ENCODE measurements around the gene YIPF3. TPM values are rescaled to one million over a fixed set of nuclear protein-coding genes. Genes with fewer than 3 reads are reported as not detected.
"Not testable (repeated sequence)": the region's sequence is repeated elsewhere in the genome, so short reads cannot be mapped to it uniquely, and the experiment has no call there.

The YIPF3 gene
- total and polyA plus RNA-seq, 3 experiments from 2014 or later: 48.9 to 86.5 (median 49.1) TPM

- Mint-ChIP-seq H3K36me3 (peaks cover 4 to 75% (median 14%) of the 10 kb centered on the region in 3 donors), H3K4me1 (peaks cover 8 to 13% (median 11%) of the 10 kb centered on the region in 3 donors), H3K9me3 (no peaks in the 10 kb centered on the region), H3K27ac (peak overlapping the region in 4 of 8 donors; percentile 13 to 81 (median 56)), H3K4me3 (no peak overlapping the region), H3K27me3 (peaks cover 4% of the 10 kb centered on the region in 2 donors)
- no peaks in the 10 kb centered on the region for H3K9me3 ChIP-seq (ENCODE audit: low read length)
- no peak overlapping the region for H3K4me3 ChIP-seq (ENCODE audit: low read length)
- no peaks in the 10 kb centered on the region for H3K27me3 ChIP-seq (ENCODE audit: insufficient read depth, low read length, poor library complexity, severe bottlenecking)
- POLR2A ChIA-PET: no interaction called here
- no peak overlapping the region for H3K27ac ChIP-seq (ENCODE audit: low read depth, low read length)
- H3K4me1 ChIP-seq (ENCODE audit: insufficient read depth, low read length): peaks cover 8% of the 10 kb centered on the region
- no peak for DNase-seq
- CTCF ChIA-PET: interaction anchor here (1.6 to 7.2 kb wide), 2 partner anchors 10 to 49 kb away, joined by 4 to 93 read pairs; no protein-coding TSS in a partner anchor
- peaks cover 34% of the 10 kb centered on the region for H3K36me3 ChIP-seq (ENCODE audit: insufficient read depth, low read length)
Observed at GRCh38 chr6:43503443-43503842, 13.3 kb downstream of the YIPF3 start.

- Mint-ChIP-seq H3K36me3 (peaks cover 4 to 82% (median 14%) of the 10 kb centered on the region in 3 donors), H3K27me3 (peaks cover 0 to 1% of the 10 kb centered on the region in 2 donors), H3K4me1 (peaks cover 8 to 11% (median 11%) of the 10 kb centered on the region in 3 donors), H3K4me3 (no peak overlapping the region), H3K9me3 (no peaks in the 10 kb centered on the region), H3K27ac (peak overlapping the region in 2 of 8 donors; percentile 51 to 89)
- POLR2A ChIA-PET: no interaction called here
- H3K27ac ChIP-seq (ENCODE audit: low read depth, low read length): no peak overlapping the region
- peaks cover 8% of the 10 kb centered on the region for H3K4me1 ChIP-seq (ENCODE audit: insufficient read depth, low read length)
- H3K36me3 ChIP-seq (ENCODE audit: insufficient read depth, low read length): peaks cover 36% of the 10 kb centered on the region
- DNase-seq: no peak
- no peak overlapping the region for H3K4me3 ChIP-seq (ENCODE audit: low read length)
- CTCF ChIA-PET: interaction anchor here (1.6 to 7.2 kb wide), 2 partner anchors 9 to 48 kb away, joined by 4 to 93 read pairs; no protein-coding TSS in a partner anchor
- no peaks in the 10 kb centered on the region for H3K27me3 ChIP-seq (ENCODE audit: insufficient read depth, low read length, poor library complexity, severe bottlenecking)
- H3K9me3 ChIP-seq (ENCODE audit: low read length): no peaks in the 10 kb centered on the region
Observed at GRCh38 chr6:43502666-43503065, 14.1 kb downstream of the YIPF3 start.

- no peak overlapping the region for H3K27ac ChIP-seq (ENCODE audit: low read depth, low read length)
- no peak overlapping the region for H3K4me3 ChIP-seq (ENCODE audit: low read length)
- H3K27ac Mint-ChIP-seq: peak overlapping the region in 5 of 8 donors; percentile 19 to 72 (median 62)
- H3K9me3 ChIP-seq (ENCODE audit: low read length): no peaks in the 10 kb centered on the region
- peaks cover under 1% of the 10 kb centered on the region for H3K4me1 ChIP-seq (ENCODE audit: insufficient read depth, low read length)
- H3K4me1 Mint-ChIP-seq: peaks cover 0 to 4% (median under 1%) of the 10 kb centered on the region in 3 donors
- peaks cover 4 to 82% (median 14%) of the 10 kb centered on the region in 3 donors for H3K36me3 Mint-ChIP-seq
- no peaks in the 10 kb centered on the region for H3K27me3 ChIP-seq (ENCODE audit: insufficient read depth, low read length, poor library complexity, severe bottlenecking)
- POLR2A ChIA-PET: no interaction called here
- no peaks in the 10 kb centered on the region for H3K27me3 Mint-ChIP-seq
- CTCF ChIA-PET: interaction anchor here (1.4 to 2.0 kb wide), 3 partner anchors 46 to 73 kb away, joined by 3 to 9 read pairs (median 4); partner anchors contain the start of gene ABCC10
- H3K36me3 ChIP-seq (ENCODE audit: insufficient read depth, low read length): peaks cover 36% of the 10 kb centered on the region
- no peak overlapping the region for H3K4me3 Mint-ChIP-seq
- no peak for DNase-seq
- H3K9me3 Mint-ChIP-seq: no peaks in the 10 kb centered on the region
Observed at GRCh38 chr6:43500921-43501320, 15.8 kb downstream of the YIPF3 start.

GRCh38 chr6:43499028-43499815 is 17.5 kb downstream of the YIPF3 start:
- Histone ChIP-seq H3K27me3 (ENCODE audit: insufficient read depth, low read length, poor library complexity, severe bottlenecking) (no peaks in the 10 kb centered on the region), H3K4me1 (ENCODE audit: insufficient read depth, low read length) (peaks cover 18% of the 10 kb centered on the region), H3K27ac (ENCODE audit: low read depth, low read length) (no peak overlapping the region), H3K36me3 (ENCODE audit: insufficient read depth, low read length) (peaks cover 36% of the 10 kb centered on the region), H3K9me3 (ENCODE audit: low read length) (no peaks in the 10 kb centered on the region), H3K4me3 (ENCODE audit: low read length) (no peak overlapping the region)
- H3K9me3 Mint-ChIP-seq: no peaks in the 10 kb centered on the region
- ChIA-PET POLR2A (no interaction called here), CTCF (interaction anchor here (1.2 kb wide), 1 partner anchor 11 kb away, joined by 3 read pairs; the partner anchor contains the start of gene LRRC73)
- no peak overlapping the region for H3K4me3 Mint-ChIP-seq
- H3K27ac Mint-ChIP-seq: peak overlapping the region in 4 of 8 donors; percentile 7 to 70 (median 54)
- H3K27me3 Mint-ChIP-seq: no peaks in the 10 kb centered on the region
- peaks cover 4 to 66% (median 14%) of the 10 kb centered on the region in 3 donors for H3K36me3 Mint-ChIP-seq
- no peak for DNase-seq
- peaks cover 12 to 18% (median 14%) of the 10 kb centered on the region in 3 donors for H3K4me1 Mint-ChIP-seq

- H3K4me3 ChIP-seq (ENCODE audit: low read length); H3K27ac ChIP-seq (ENCODE audit: low read depth, low read length); H3K9me3 ChIP-seq (ENCODE audit: low read length); POLR2A ChIA-PET; H3K27me3 Mint-ChIP-seq; H3K27me3 ChIP-seq (ENCODE audit: insufficient read depth, low read length, poor library complexity, severe bottlenecking); H3K4me3 Mint-ChIP-seq; H3K9me3 Mint-ChIP-seq; DNase-seq: not testable (repeated sequence)
- H3K36me3 Mint-ChIP-seq: peaks cover 4 to 59% (median 12%) of the 10 kb centered on the region in 3 donors
- H3K27ac Mint-ChIP-seq: peak overlapping the region in 1 of 8 donors; percentile 80
- peaks cover 31% of the 10 kb centered on the region for H3K36me3 ChIP-seq (ENCODE audit: insufficient read depth, low read length)
- peaks cover 20 to 28% (median 21%) of the 10 kb centered on the region in 3 donors for H3K4me1 Mint-ChIP-seq
- H3K4me1 ChIP-seq (ENCODE audit: insufficient read depth, low read length): peaks cover 22% of the 10 kb centered on the region
- CTCF ChIA-PET: interaction anchor here (1.2 to 10.1 kb wide), 2 partner anchors 7 to 12 kb away, joined by 3 to 93 read pairs; partner anchors contain the start of gene LRRC73
Observed at GRCh38 chr6:43498291-43498690, 18.4 kb downstream of the YIPF3 start.

GRCh38 chr6:43497689-43498088 is 19.0 kb downstream of the YIPF3 start:
- Histone ChIP-seq H3K36me3 (ENCODE audit: insufficient read depth, low read length) (peaks cover 27% of the 10 kb centered on the region), H3K9me3 (ENCODE audit: low read length) (no peaks in the 10 kb centered on the region), H3K27ac (ENCODE audit: low read depth, low read length) (no peak overlapping the region), H3K27me3 (ENCODE audit: insufficient read depth, low read length, poor library complexity, severe bottlenecking) (no peaks in the 10 kb centered on the region), H3K4me1 (ENCODE audit: insufficient read depth, low read length) (peaks cover 22% of the 10 kb centered on the region), H3K4me3 (ENCODE audit: low read length) (no peak overlapping the region)
- ChIA-PET CTCF (interaction anchor here (10.1 kb wide), 1 partner anchor 7 kb away, joined by 93 read pairs; no protein-coding TSS in a partner anchor), POLR2A (interaction anchor here (0.5 kb wide), 1 partner anchor 153 kb away, joined by 3 read pairs; no protein-coding TSS in a partner anchor)
- Mint-ChIP-seq H3K4me1 (peaks cover 24 to 34% (median 26%) of the 10 kb centered on the region in 3 donors), H3K4me3 (no peak overlapping the region), H3K27me3 (no peaks in the 10 kb centered on the region), H3K27ac (peak overlapping the region in 3 of 8 donors; percentile 66 to 83 (median 77)), H3K36me3 (peaks cover 4 to 57% (median 10%) of the 10 kb centered on the region in 3 donors), H3K9me3 (no peaks in the 10 kb centered on the region)
- DNase-seq: no peak

- Mint-ChIP-seq H3K27ac (peak overlapping the region in 6 of 8 donors; percentile 33 to 83 (median 62)), H3K4me3 (no peak overlapping the region), H3K4me1 (peaks cover 26 to 38% (median 28%) of the 10 kb centered on the region in 3 donors), H3K9me3 (no peaks in the 10 kb centered on the region), H3K36me3 (peaks cover 4 to 54% (median 7%) of the 10 kb centered on the region in 3 donors), H3K27me3 (no peaks in the 10 kb centered on the region)
- Histone ChIP-seq H3K9me3 (ENCODE audit: low read length) (no peaks in the 10 kb centered on the region), H3K27me3 (ENCODE audit: insufficient read depth, low read length, poor library complexity, severe bottlenecking) (no peaks in the 10 kb centered on the region), H3K4me1 (ENCODE audit: insufficient read depth, low read length) (peaks cover 22% of the 10 kb centered on the region), H3K4me3 (ENCODE audit: low read length) (no peak overlapping the region), H3K27ac (ENCODE audit: low read depth, low read length) (no peak overlapping the region), H3K36me3 (ENCODE audit: insufficient read depth, low read length) (peaks cover 27% of the 10 kb centered on the region)
- ChIA-PET CTCF (interaction anchor here (0.7 to 10.1 kb wide), 3 partner anchors 8 to 233 kb away, joined by 3 to 93 read pairs (median 3); no protein-coding TSS in a partner anchor), POLR2A (no interaction called here)
- DNase-seq: no peak
Observed at GRCh38 chr6:43497129-43497396, 19.7 kb downstream of the YIPF3 start.

Measured in CD8-positive, alpha-beta memory T cell (primary cell).